GM18520 (cell line): Measurements from ENCODE around the gene TYSND1.
"Not testable (repeated sequence)": the region's sequence is repeated elsewhere in the genome, so short reads cannot be mapped to it uniquely, and the experiment has no call there.

Source experiments
- ATAC-seq: cut with Tn5 transposase; IDR thresholded peaks from one replicate; pipeline ENCODE4 v1.9.1; 2021; ENCODE audit not compliant: unreplicated experiment

Gene TYSND1

GRCh38 chr10:70146489-70147258 is at the start of gene TYSND1:
Gene TYSND1 (minus strand): TSS chr10:70146700. CDS start chr10:70146586, 114 bp downstream.
- peak; percentile 90 for ATAC-seq

GRCh38 chr10:70193391-70193844 is 46.9 kb upstream of the TYSND1 start:
- no peak for ATAC-seq

- ATAC-seq, result no peak
These were observed 45.9 kb upstream of the TYSND1 start for GRCh38 chr10:70192326-70192968.

- no peak for ATAC-seq
These were observed 45.4 kb upstream of the TYSND1 start for GRCh38 chr10:70191972-70192305.

- ATAC-seq, result no peak
These were observed 44.9 kb upstream of the TYSND1 start for GRCh38 chr10:70191161-70191971.

GRCh38 chr10:70190581-70190980 is 44.1 kb upstream of the TYSND1 start:
- no peak for ATAC-seq

- ATAC-seq, result no peak
These were observed 43.6 kb upstream of the TYSND1 start for GRCh38 chr10:70190102-70190501.

GRCh38 chr10:70188768-70189167 is 42.3 kb upstream of the TYSND1 start:
- ATAC-seq, result no peak

GRCh38 chr10:70186571-70186970 is 40.1 kb upstream of the TYSND1 start:
- ATAC-seq, result no peak

- ATAC-seq, result no peak
These were observed 39.6 kb upstream of the TYSND1 start for GRCh38 chr10:70186090-70186489.

- ATAC-seq, result no peak
These were observed 36.8 kb upstream of the TYSND1 start for GRCh38 chr10:70183304-70183703.

GRCh38 chr10:70179209-70179608 is 32.7 kb upstream of the TYSND1 start:
- ATAC-seq, result not testable (repeated sequence)

- no peak for ATAC-seq
These were observed 31.7 kb upstream of the TYSND1 start for GRCh38 chr10:70178139-70178725.

- ATAC-seq, result no peak
These were observed 29.9 kb upstream of the TYSND1 start for GRCh38 chr10:70176441-70176840.

GRCh38 chr10:70175516-70175915 is 29.0 kb upstream of the TYSND1 start:
- no peak for ATAC-seq

GRCh38 chr10:70174058-70174741 is 27.7 kb upstream of the TYSND1 start:
- no peak for ATAC-seq

- ATAC-seq, result no peak
These were observed 23.3 kb upstream of the TYSND1 start for GRCh38 chr10:70169649-70170364.

GRCh38 chr10:70169011-70169410 is 22.5 kb upstream of the TYSND1 start:
- no peak for ATAC-seq

GRCh38 chr10:70167246-70167645 is 20.7 kb upstream of the TYSND1 start:
- ATAC-seq, result no peak

- no peak for ATAC-seq
These were observed 19.9 kb upstream of the TYSND1 start for GRCh38 chr10:70166394-70166793.
